Gastroesophageal sphincter (tissue), 4 donors: ENCODE results near the gene DENND2C. TPM values are rescaled to one million over a fixed set of nuclear protein-coding genes. Genes with fewer than 3 reads are reported as not detected.

Experiments
- ATAC-seq: fragments of 150-250 bp; one replicate; pipeline ENCODE4 v1.9.1; 2016; ENCODE audit warnings: mild to moderate bottlenecking, moderate library complexity
- H3K27ac ChIP-seq, 4 donors: fragments of 200-600 bp; sonication (generic) in 3 of 4; 1 replicate in 3 of 4; 2 replicates in 1 of 4; pipeline ENCODE4 v1.5.1; 2016 to 2019
- H3K27me3 ChIP-seq: fragments of 200-600 bp; sonication (generic); one replicate; pipeline ENCODE4 v1.5.1; 2019
- H3K36me3 ChIP-seq, 2 donors: fragments of 200-600 bp; sonication (generic); one replicate each; pipeline ENCODE4 v1.5.1; 2019; ENCODE audit warnings: control low read depth in 1 of 2
- H3K4me1 ChIP-seq, 3 donors: fragments of 200-600 bp; sonication (generic); 1 replicate in 2 of 3; 2 replicates in 1 of 3; pipeline ENCODE4 v1.5.1; 2016 to 2019; ENCODE audit warnings: control low read depth in 2 of 3
- H3K4me3 ChIP-seq, 2 donors: fragments of 200-600 bp; sonication (generic); one replicate each; pipeline ENCODE4 v1.5.1; 2019; ENCODE audit warnings: mild to moderate bottlenecking in 1 of 2, moderate library complexity in 1 of 2
- H3K9me3 ChIP-seq, 3 donors: fragments of 200-600 bp; sonication (generic); one replicate each; pipeline ENCODE4 v1.5.1; 2017 to 2019; ENCODE audit warnings: control low read depth in 2 of 3
- EP300 ChIP-seq: sonication (generic); formaldehyde crosslinking; IDR thresholded peaks from one replicate; pipeline ENCODE4 v1.6.1; 2017; ENCODE audit warnings: antibody characterized with exemption, mild to moderate bottlenecking
- POLR2A ChIP-seq, 2 donors: fragments of 450-650 bp; IDR thresholded peaks; one replicate each; pipeline ENCODE4 v1.6.1; 2017; ENCODE audit warnings: antibody characterized with exemption in 2 of 2, mild to moderate bottlenecking in 2 of 2, moderate library complexity in 1 of 2
- POLR2AphosphoS5 ChIP-seq: sonication (generic); formaldehyde crosslinking; IDR thresholded peaks from one replicate; pipeline ENCODE4 v1.6.1; 2017; ENCODE audit warnings: antibody characterized with exemption
- WGBS, 2 donors: methylation state at CpG; one replicate each; pipeline ENCODE4 v1.1.5; 2018; ENCODE audit warnings: low coverage in 1 of 2; 5-methylcytosine and 5-hydroxymethylcytosine counted together
- total RNA-seq, 4 donors: library from RNA; depleted of rRNA; stranded (reverse); fragments of >200 nt; gene quantifications; one replicate each; pipeline ENCODE4 v1.1.0, GENCODE V29; 2016
- TF ChIP-seq, protein P1 (sequence below), 4 experiments: fragments of 200-600 bp in 2 of 4; fragments of 450-650 bp in 2 of 4; sonication (generic) in 1 of 4; IDR thresholded peaks; one replicate each; pipeline ENCODE4 v1.5.1; 2017 to 2019; ENCODE audit warnings: antibody characterized with exemption in 4 of 4, mild to moderate bottlenecking in 2 of 4, moderate library complexity in 2 of 4

Gene DENND2C
- total RNA-seq, 4 donors from 2014 or later: 2.8 to 5.3 (median 2.9) TPM

DNA sequence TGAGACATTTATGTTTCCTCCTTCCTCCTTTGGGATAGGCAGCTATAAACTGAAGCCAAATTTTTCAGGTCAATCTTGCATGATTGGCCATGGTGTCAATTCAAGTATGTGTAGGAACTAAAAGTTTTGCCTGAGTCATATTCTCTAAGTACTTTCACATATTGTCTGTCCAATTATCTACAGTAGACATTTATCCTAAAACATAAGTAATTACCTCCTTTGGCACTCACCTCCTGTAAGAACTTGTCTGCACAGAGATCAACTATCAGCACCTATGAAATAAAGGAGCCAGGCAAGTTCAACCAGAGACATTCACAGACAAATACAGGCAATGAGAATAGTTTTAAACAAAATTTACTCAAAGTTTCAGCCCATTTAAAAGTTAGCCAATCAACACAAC is 74.2 kb downstream of the DENND2C start:
- Histone ChIP-seq H3K27ac (no peak overlapping the region), H3K4me3 (no peak overlapping the region), H3K27me3 (no peaks in the 10 kb centered on the region), H3K4me1 (no peaks in the 10 kb centered on the region), H3K36me3 (peaks cover 0 to 78% of the 10 kb centered on the region in 2 donors), H3K9me3 (no peaks in the 10 kb centered on the region)
- no peak for TF ChIP-seq EP300
- TF ChIP-seq POLR2A (IDR thresholded peaks at IDR 0.05): no peak
- TF ChIP-seq, protein P1, sequence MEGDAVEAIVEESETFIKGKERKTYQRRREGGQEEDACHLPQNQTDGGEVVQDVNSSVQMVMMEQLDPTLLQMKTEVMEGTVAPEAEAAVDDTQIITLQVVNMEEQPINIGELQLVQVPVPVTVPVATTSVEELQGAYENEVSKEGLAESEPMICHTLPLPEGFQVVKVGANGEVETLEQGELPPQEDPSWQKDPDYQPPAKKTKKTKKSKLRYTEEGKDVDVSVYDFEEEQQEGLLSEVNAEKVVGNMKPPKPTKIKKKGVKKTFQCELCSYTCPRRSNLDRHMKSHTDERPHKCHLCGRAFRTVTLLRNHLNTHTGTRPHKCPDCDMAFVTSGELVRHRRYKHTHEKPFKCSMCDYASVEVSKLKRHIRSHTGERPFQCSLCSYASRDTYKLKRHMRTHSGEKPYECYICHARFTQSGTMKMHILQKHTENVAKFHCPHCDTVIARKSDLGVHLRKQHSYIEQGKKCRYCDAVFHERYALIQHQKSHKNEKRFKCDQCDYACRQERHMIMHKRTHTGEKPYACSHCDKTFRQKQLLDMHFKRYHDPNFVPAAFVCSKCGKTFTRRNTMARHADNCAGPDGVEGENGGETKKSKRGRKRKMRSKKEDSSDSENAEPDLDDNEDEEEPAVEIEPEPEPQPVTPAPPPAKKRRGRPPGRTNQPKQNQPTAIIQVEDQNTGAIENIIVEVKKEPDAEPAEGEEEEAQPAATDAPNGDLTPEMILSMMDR (IDR thresholded peaks at IDR 0.05): no peak
- no peak for TF ChIP-seq POLR2AphosphoS5
- ATAC-seq: no peak

DNA sequence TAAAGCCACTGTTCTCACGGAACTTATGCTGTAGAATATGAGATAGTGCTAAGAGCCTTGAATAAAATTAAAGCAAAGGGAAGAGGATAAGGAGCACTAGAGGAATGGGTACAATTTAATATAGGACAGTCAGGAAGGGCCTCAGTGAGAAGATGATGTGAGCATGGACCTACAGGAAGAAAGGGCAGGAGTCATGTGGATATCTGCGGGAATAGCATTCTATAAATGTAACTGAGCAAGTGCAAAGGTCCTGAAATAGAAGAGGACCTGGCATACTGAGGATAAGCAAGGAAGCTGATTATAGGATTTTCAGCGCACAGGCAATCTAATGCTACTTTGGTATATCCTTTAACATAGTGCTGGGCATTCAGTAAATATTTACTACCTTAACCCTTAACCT is 75.8 kb downstream of the DENND2C start:
- no peaks in the 10 kb centered on the region for H3K27me3 ChIP-seq
- H3K4me3 ChIP-seq: no peak overlapping the region
- H3K27ac ChIP-seq: no peak overlapping the region
- 87 to 88% methylated on average over 2 to 3 of the region's 3 CpGs for WGBS, 2 donors
- peaks cover 0 to 63% of the 10 kb centered on the region in 2 donors for H3K36me3 ChIP-seq
- H3K4me1 ChIP-seq: no peaks in the 10 kb centered on the region
- H3K9me3 ChIP-seq: no peaks in the 10 kb centered on the region
- ATAC-seq: no peak
- no peak for TF ChIP-seq POLR2AphosphoS5
- no peak for TF ChIP-seq EP300
- no peak for TF ChIP-seq POLR2A (IDR thresholded peaks at IDR 0.05)
- TF ChIP-seq, protein P1 (IDR thresholded peaks at IDR 0.05): no peak

DNA sequence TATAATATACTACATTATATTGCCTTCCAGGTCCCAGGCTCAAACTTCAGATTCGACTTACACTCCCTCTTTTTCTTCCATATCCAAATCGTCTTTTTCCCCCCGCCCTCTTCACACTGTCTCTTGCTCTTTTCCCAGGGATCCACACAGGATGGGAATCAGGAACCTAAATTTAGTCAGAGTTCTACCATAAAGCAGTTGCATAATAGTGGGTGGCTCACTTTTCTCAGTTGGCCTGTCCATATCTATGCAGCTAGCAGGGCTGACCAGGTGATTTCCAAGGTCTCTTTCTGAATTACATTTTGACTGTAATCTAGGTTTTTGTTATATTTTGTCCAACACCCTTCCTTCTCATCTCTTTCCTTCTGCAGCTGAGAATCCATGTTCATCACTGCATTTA is 80.7 kb downstream of the DENND2C start:
- no peaks in the 10 kb centered on the region for H3K9me3 ChIP-seq
- TF ChIP-seq POLR2AphosphoS5: no peak
- no peak for TF ChIP-seq EP300
- TF ChIP-seq, protein P1 (IDR thresholded peaks at IDR 0.05): no peak
- no peak for TF ChIP-seq POLR2A (IDR thresholded peaks at IDR 0.05)
- H3K36me3 ChIP-seq: peaks cover 0 to 46% of the 10 kb centered on the region in 2 donors
- no peak overlapping the region for H3K4me3 ChIP-seq
- 83% methylated on average over 3 of the region's 3 CpGs; no CpG with 5 or more reads in 1 of the 2 donors for WGBS, 2 donors
- no peaks in the 10 kb centered on the region for H3K4me1 ChIP-seq
- no peaks in the 10 kb centered on the region for H3K27me3 ChIP-seq
- H3K27ac ChIP-seq: no peak overlapping the region
- ATAC-seq: no peak

DNA sequence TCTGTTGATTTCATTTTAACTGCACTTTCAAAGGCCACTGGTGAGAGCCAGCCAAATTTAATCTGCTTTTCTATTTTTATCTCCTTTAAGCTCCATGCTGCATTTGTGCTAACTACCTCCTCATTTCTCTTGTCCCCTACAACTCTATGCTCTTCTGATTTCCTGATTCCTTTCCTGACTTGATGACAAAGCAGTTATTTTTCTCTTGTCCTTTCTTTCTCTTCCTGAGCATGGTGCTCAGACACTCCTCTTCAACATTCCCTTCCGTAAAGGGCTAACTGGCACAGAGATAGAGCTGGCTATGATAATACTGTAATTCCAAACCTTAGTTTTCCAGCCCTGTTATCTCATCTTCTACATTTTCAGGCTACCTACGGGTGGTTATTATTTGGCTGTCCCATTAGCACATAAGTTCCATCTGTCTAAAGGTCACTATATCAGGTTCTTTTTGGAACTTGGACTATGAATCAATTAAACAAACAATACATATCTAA is 81.6 kb downstream of the DENND2C start:
- Histone ChIP-seq H3K27me3 (no peaks in the 10 kb centered on the region), H3K36me3 (peaks cover 0 to 37% of the 10 kb centered on the region in 2 donors), H3K4me3 (no peak overlapping the region), H3K9me3 (no peaks in the 10 kb centered on the region), H3K27ac (no peak overlapping the region), H3K4me1 (no peaks in the 10 kb centered on the region)
- no peak for TF ChIP-seq EP300
- no peak for TF ChIP-seq POLR2A (IDR thresholded peaks at IDR 0.05)
- TF ChIP-seq POLR2AphosphoS5: no peak
- TF ChIP-seq, protein P1 (IDR thresholded peaks at IDR 0.05): no peak
- no peak for ATAC-seq
- 59 to 90% methylated on average over 2 of the region's 2 CpGs for WGBS, 2 donors

DNA sequence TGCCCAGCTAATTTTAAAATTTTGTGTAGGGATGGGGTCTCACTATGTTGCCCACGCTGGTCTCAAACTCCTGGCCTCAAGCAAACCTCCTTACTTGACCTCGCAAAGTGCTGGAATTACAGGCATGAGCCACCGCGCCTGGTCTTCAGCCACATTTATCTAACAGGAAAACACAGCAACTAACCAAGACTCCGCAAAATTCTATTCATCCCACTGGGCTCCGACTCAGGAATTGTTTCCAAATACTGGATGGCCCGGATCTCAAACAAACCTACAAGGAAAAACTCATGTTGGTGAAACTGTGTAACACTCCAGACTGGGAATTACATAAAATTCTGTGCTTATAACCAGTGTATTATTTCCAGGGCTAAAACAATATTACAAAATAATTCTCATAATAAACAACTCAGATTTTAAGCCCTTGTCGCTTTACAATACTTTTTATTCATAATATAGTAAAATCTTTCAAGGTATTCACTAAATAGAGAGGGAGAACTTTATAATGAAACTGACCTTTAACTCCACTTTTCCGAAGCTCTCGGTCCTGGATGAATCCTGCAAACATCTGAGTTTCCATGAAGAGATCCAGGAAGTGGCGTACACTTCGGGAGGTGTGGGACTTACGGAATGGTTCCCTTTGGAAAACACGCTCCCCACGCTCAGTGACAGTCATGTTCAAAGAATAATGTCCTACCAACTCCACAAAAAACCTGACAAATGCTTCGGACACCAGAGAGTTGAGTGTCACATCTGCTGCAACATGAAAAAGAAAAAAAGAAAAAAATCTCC is 82.5 kb downstream of the DENND2C start:
- WGBS, 2 donors: 84 to 91% methylated on average over 15 to 16 of the region's 16 CpGs
- ATAC-seq: no peak
- Histone ChIP-seq H3K4me3 (no peak overlapping the region), H3K27me3 (no peaks in the 10 kb centered on the region), H3K27ac (no peak overlapping the region), H3K9me3 (no peaks in the 10 kb centered on the region), H3K4me1 (peaks cover 0 to 2% (median 0%) of the 10 kb centered on the region in 3 donors), H3K36me3 (peaks cover 0 to 28% of the 10 kb centered on the region in 2 donors)
- TF ChIP-seq, protein P1 (IDR thresholded peaks at IDR 0.05): no peak
- TF ChIP-seq POLR2AphosphoS5: no peak
